GM19395 (cell line): ENCODE data around the gene TAGAP.
"Not testable (repeated sequence)": the region's sequence is repeated elsewhere in the genome, so short reads cannot be mapped to it uniquely, and the experiment has no call there.

ENCODE experiments used
- ATAC-seq: cut with Tn5 transposase; IDR thresholded peaks from one replicate; pipeline ENCODE4 v1.9.1; 2021; ENCODE audit warnings: mild to moderate bottlenecking, moderate library complexity; ENCODE audit not compliant: unreplicated experiment

The TAGAP gene

GRCh38 chr6:159045801-159046200, 1.0 kb upstream of the TAGAP start:
- ATAC-seq, result no peak

GRCh38 chr6:159043947-159044346, 844 bp downstream of the TAGAP start:
- ATAC-seq, result no peak

GRCh38 chr6:159043251-159043650, 1.5 kb downstream of the TAGAP start:
- no peak for ATAC-seq

- no peak for ATAC-seq
Observed at GRCh38 chr6:159042826-159043181, 2.0 kb downstream of the TAGAP start.

- ATAC-seq, result peak; percentile 49
Observed at GRCh38 chr6:159042003-159042825, 2.6 kb downstream of the TAGAP start.

GRCh38 chr6:159041181-159041580, 3.6 kb downstream of the TAGAP start:
- no peak for ATAC-seq

GRCh38 chr6:159039885-159040258, 4.9 kb downstream of the TAGAP start:
- no peak for ATAC-seq

- ATAC-seq, result peak; percentile 87
Observed at GRCh38 chr6:159038914-159039884, 5.6 kb downstream of the TAGAP start.

- not testable (repeated sequence) for ATAC-seq
Observed at GRCh38 chr6:159038318-159038717, 6.5 kb downstream of the TAGAP start.

- no peak for ATAC-seq
Observed at GRCh38 chr6:159037756-159038290, 7.0 kb downstream of the TAGAP start.

- no peak for ATAC-seq
Observed at GRCh38 chr6:159036673-159037072, 8.1 kb downstream of the TAGAP start.

GRCh38 chr6:159035891-159036290, 8.9 kb downstream of the TAGAP start:
- no peak for ATAC-seq

GRCh38 chr6:159033160-159034049, 11.4 kb downstream of the TAGAP start:
- ATAC-seq, result no peak

GRCh38 chr6:159031846-159032245, 12.9 kb downstream of the TAGAP start:
- no peak for ATAC-seq

GRCh38 chr6:159030168-159030567, 14.6 kb downstream of the TAGAP start:
- ATAC-seq, result no peak

GRCh38 chr6:159025224-159025623, 19.6 kb downstream of the TAGAP start:
- ATAC-seq, result not testable (repeated sequence)

GRCh38 chr6:159023893-159024292, 20.9 kb downstream of the TAGAP start:
- no peak for ATAC-seq

GRCh38 chr6:159020011-159020410, 24.8 kb downstream of the TAGAP start:
- no peak for ATAC-seq

GRCh38 chr6:159017757-159018559, 26.8 kb downstream of the TAGAP start:
- no peak for ATAC-seq

GRCh38 chr6:159014406-159014805, 30.4 kb downstream of the TAGAP start:
- no peak for ATAC-seq
